ENCODE data around the gene CDK5RAP2. TPM values are rescaled to one million over a fixed set of nuclear protein-coding genes. Genes with fewer than 3 reads are reported as not detected.

Gene CDK5RAP2
- total RNA-seq, 6 experiments from 2014 or later, result 25.9 to 61.6 (median 34.7) TPM

GRCh38 chr9:120442308-120442995 is 137.5 kb downstream of the CDK5RAP2 start:
- peaks cover 0 to 8% (median 0%) of the 10 kb centered on the region in 4 donors for H3K4me1 ChIP-seq
- no peak overlapping the region for H3K4me3 ChIP-seq
- intact Hi-C loops (cut with DNase I), result no loop called here
- H3K36me3 ChIP-seq, result peaks cover 0 to 16% (median 2%) of the 10 kb centered on the region in 4 donors
- no peak overlapping the region for H3K27ac ChIP-seq
- ATAC-seq (no peak), DNase-seq (no peak)
- no peaks in the 10 kb centered on the region for H3K27me3 ChIP-seq
- no peak for TF ChIP-seq POLR2A (IDR thresholded peaks at IDR 0.05)
- TF ChIP-seq CTCF (IDR thresholded peaks at IDR 0.05), result no peak
- WGBS (ENCODE audit: insufficient coverage, low coverage, low lambda C conversion rate, missing lambda C conversion rate), result 70% methylated on average over 4 of the region's 6 CpGs
- no peaks in the 10 kb centered on the region for H3K9me3 ChIP-seq

- DNase-seq, result no peak
- ATAC-seq, result no peak
- H3K36me3 ChIP-seq, result peaks cover 0 to 19% (median 2%) of the 10 kb centered on the region in 4 donors
- intact Hi-C loops (cut with DNase I), result no loop called here
- H3K27ac ChIP-seq, result no peak overlapping the region
- 58% methylated on average over 4 of the region's 9 CpGs for WGBS (ENCODE audit: insufficient coverage, low coverage, low lambda C conversion rate, missing lambda C conversion rate)
- peaks cover 0 to 8% (median 0%) of the 10 kb centered on the region in 4 donors for H3K4me1 ChIP-seq
- H3K9me3 ChIP-seq, result no peaks in the 10 kb centered on the region
- H3K27me3 ChIP-seq, result no peaks in the 10 kb centered on the region
- no peak overlapping the region for H3K4me3 ChIP-seq
- TF ChIP-seq POLR2A (IDR thresholded peaks at IDR 0.05), result no peak
These were observed 138.3 kb downstream of the CDK5RAP2 start for GRCh38 chr9:120441426-120442307.

- ATAC-seq (no peak), DNase-seq (no peak)
- 93% methylated on average over 1 of the region's 1 CpG for WGBS (ENCODE audit: insufficient coverage, low coverage, low lambda C conversion rate, missing lambda C conversion rate)
- H3K27ac ChIP-seq, result no peak overlapping the region
- peaks cover 0 to 19% (median 2%) of the 10 kb centered on the region in 4 donors for H3K36me3 ChIP-seq
- H3K4me1 ChIP-seq, result peaks cover 0 to 8% (median 0%) of the 10 kb centered on the region in 4 donors
- no peaks in the 10 kb centered on the region for H3K9me3 ChIP-seq
- no peaks in the 10 kb centered on the region for H3K27me3 ChIP-seq
- intact Hi-C loops (cut with DNase I), result no loop called here
- no peak for TF ChIP-seq CTCF (IDR thresholded peaks at IDR 0.05)
- no peak for TF ChIP-seq POLR2A (IDR thresholded peaks at IDR 0.05)
- no peak overlapping the region for H3K4me3 ChIP-seq
These were observed 139.2 kb downstream of the CDK5RAP2 start for GRCh38 chr9:120440791-120441190.

DNA sequence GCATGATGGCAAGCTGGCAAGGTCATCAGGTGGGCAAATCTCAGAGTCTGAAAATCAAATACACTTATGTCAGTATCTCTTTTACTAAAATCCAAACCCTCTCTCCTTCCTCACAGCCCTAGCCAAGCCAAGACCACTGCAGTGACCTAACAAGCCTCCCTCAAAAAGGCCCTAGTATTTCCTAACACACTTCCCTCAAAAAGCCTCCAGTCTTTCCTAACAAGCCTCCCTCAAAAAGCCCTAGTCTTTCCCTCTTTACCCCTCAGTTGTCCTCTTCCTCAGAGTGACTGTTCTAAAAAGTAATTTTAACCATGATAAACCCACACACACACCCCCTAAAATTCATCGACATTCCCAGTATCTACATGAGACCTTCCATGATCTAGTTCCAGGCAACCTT is 140.0 kb downstream of the CDK5RAP2 start:
- peaks cover 0 to 19% (median 2%) of the 10 kb centered on the region in 4 donors for H3K36me3 ChIP-seq

More for the DNA sequence above, 140.0 kb downstream of the CDK5RAP2 start:
- intact Hi-C loops (cut with DNase I), result no loop called here
- H3K27me3 ChIP-seq, result no peaks in the 10 kb centered on the region
- H3K9me3 ChIP-seq, result no peaks in the 10 kb centered on the region
- no peak for DNase-seq
- no peak for ATAC-seq
- H3K4me1 ChIP-seq, result peaks cover 0 to 8% (median 0%) of the 10 kb centered on the region in 4 donors
- TF ChIP-seq CTCF (IDR thresholded peaks at IDR 0.05) (no peak), POLR2A (IDR thresholded peaks at IDR 0.05) (no peak)
- WGBS (ENCODE audit: insufficient coverage, low coverage, low lambda C conversion rate, missing lambda C conversion rate), result 100% methylated on average over 1 of the region's 1 CpG
- no peak overlapping the region for H3K4me3 ChIP-seq
- H3K27ac ChIP-seq, result no peak overlapping the region
